Ovary (tissue), 3 donors: Measurements from ENCODE around the gene EXOC2.
"Not testable (repeated sequence)": the region's sequence is repeated elsewhere in the genome, so short reads cannot be mapped to it uniquely, and the experiment has no call there.

Experiments used
- CTCF ChIP-seq, 3 donors: fragments of 450-650 bp in 2 of 3; fragments of 200-600 bp in 1 of 3; IDR thresholded peaks; one replicate each; pipeline versions ENCODE4 v1.5.1 to v1.8.0; 2016 to 2022; ENCODE audit warnings: antibody characterized with exemption in 3 of 3, mild to moderate bottlenecking in 1 of 3
- EP300 ChIP-seq: sonication (generic); formaldehyde crosslinking; IDR thresholded peaks from one replicate; pipeline ENCODE4 v1.6.1; 2017; ENCODE audit warnings: antibody characterized with exemption
- POLR2A ChIP-seq: fragments of 450-650 bp; IDR thresholded peaks from one replicate; pipeline ENCODE4 v1.6.1; 2017; ENCODE audit warnings: antibody characterized with exemption, mild to moderate bottlenecking, moderate library complexity
- donor health status: DM: no; HTN: no; CAD: no.

GRCh38 chr6:663788-664187 lies 29.2 kb downstream of the EXOC2 start:
- TF ChIP-seq POLR2A; CTCF (IDR thresholded peaks at IDR 0.05); EP300: not testable (repeated sequence)
